ENCODE results near the gene GOSR2.

DNA sequence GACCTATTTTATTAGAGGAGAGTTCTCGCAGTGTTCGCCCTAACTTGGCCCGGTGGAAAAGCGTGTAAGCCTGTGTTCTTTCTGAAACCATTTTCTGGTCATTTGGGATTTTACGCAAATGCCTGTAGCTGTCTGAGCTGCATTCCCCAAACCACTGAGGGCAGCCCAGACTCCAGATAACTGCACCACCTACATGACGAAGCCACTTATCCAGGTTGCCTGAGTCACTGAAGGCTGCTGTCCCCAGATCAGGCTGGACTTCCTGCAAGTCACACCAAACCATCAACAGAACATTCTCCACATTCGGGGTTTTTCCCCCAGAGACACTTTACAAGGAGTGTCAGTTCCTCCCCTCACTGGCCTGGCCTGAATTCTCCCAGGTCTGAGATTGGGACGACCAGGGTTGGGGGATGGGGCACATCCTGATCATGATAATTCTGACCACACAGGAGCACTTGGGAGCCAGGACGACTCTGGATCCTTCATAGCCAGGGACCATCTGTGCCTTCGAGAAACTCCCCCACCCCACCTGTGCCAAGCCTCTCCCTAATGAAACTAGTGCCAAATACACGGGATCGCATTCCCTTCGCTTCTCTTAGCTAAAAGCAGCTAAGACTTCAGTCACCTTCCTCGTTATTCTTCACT is 53.8 kb downstream of the GOSR2 start:
- TF ChIP-seq, protein P1, sequence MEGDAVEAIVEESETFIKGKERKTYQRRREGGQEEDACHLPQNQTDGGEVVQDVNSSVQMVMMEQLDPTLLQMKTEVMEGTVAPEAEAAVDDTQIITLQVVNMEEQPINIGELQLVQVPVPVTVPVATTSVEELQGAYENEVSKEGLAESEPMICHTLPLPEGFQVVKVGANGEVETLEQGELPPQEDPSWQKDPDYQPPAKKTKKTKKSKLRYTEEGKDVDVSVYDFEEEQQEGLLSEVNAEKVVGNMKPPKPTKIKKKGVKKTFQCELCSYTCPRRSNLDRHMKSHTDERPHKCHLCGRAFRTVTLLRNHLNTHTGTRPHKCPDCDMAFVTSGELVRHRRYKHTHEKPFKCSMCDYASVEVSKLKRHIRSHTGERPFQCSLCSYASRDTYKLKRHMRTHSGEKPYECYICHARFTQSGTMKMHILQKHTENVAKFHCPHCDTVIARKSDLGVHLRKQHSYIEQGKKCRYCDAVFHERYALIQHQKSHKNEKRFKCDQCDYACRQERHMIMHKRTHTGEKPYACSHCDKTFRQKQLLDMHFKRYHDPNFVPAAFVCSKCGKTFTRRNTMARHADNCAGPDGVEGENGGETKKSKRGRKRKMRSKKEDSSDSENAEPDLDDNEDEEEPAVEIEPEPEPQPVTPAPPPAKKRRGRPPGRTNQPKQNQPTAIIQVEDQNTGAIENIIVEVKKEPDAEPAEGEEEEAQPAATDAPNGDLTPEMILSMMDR (IDR thresholded peaks at IDR 0.05) = no peak
- no peak for TF ChIP-seq POLR2A (IDR thresholded peaks at IDR 0.05)
